AG04450 (cell line): ENCODE results near the gene SFMBT2. TPM values are rescaled to one million over a fixed set of nuclear protein-coding genes. Genes with fewer than 3 reads are reported as not detected.

Experiments used
- CTCF ChIA-PET: fragments of 300-600, 350-600 bp; formaldehyde crosslinking; extraction: SDS; loops from one replicate; lab custom pipeline; 2022; ENCODE audit warnings: antibody characterized with exemption, inconsistent platforms; lab: Charles Lee
- POLR2A ChIA-PET: fragments of 350-600 bp; formaldehyde crosslinking; extraction: SDS; loops from one replicate; lab custom pipeline; 2021; ENCODE audit warnings: antibody characterized with exemption, inconsistent platforms; lab: Yijun Ruan, JAX
- DNase-seq: peaks from one replicate; pipeline ENCODE4 v3.0.0-alpha.2; 2011; ENCODE audit warnings: low read depth, low spot score
- H3K27ac ChIP-seq: one replicate; pipeline ENCODE4 v1.5.1; 2012; ENCODE audit warnings: low read depth, low read length, control low read depth
- H3K27me3 ChIP-seq: one replicate; pipeline ENCODE4 v1.6.0; 2012; ENCODE audit warnings: low read length; ENCODE audit not compliant: control insufficient read depth, insufficient read depth
- H3K4me3 ChIP-seq: 2 replicates; pipeline ENCODE4 v1.5.1; 2011; ENCODE audit warnings: mild to moderate bottlenecking, low read depth, low read length, control low read depth
- H3K9me3 ChIP-seq: 2 replicates; pipeline ENCODE4 v1.5.1; 2012; ENCODE audit warnings: low read length; ENCODE audit not compliant: control insufficient read depth, insufficient read depth
- CTCF ChIP-seq: IDR thresholded peaks from 2 replicates; pipeline ENCODE4 v1.5.1; 2011; ENCODE audit warnings: low read depth, low read length, control low read depth, inconsistent platforms
- polyA plus RNA-seq: library from polyadenylated mRNA; depleted of rRNA; stranded (reverse); fragments of >200 nt; gene quantifications from 2 replicates; pipeline ENCODE4 v1.2.3, GENCODE V29; 2011

SFMBT2 gene
- polyA plus RNA-seq, 1 experiment, result 1.4 TPM

GRCh38 chr10:7277432-7277831, 133.4 kb downstream of the SFMBT2 start:
- no peak for DNase-seq
- no peaks in the 10 kb centered on the region for H3K27me3 ChIP-seq
- H3K9me3 ChIP-seq, result no peaks in the 10 kb centered on the region; the same call in 1 of the 2 replicates
- POLR2A ChIA-PET, result no interaction called here
- no peak overlapping the region for H3K27ac ChIP-seq
- no peak for TF ChIP-seq CTCF
- CTCF ChIA-PET, result no interaction called here
- no peak overlapping the region for H3K4me3 ChIP-seq

GRCh38 chr10:7275761-7276440, 134.9 kb downstream of the SFMBT2 start:
- ChIA-PET POLR2A (no interaction called here), CTCF (no interaction called here)
- Histone ChIP-seq H3K27ac (no peak overlapping the region), H3K9me3 (no peaks in the 10 kb centered on the region; the same call in 1 of the 2 replicates), H3K27me3 (no peaks in the 10 kb centered on the region), H3K4me3 (no peak overlapping the region)
- no peak for TF ChIP-seq CTCF
- DNase-seq, result no peak

GRCh38 chr10:7274293-7274692, 136.5 kb downstream of the SFMBT2 start:
- ChIA-PET CTCF (interaction anchor here (0.6 kb wide), 1 partner anchor 863 kb away, joined by 5 read pairs; no protein-coding TSS in a partner anchor), POLR2A (no interaction called here)
- Histone ChIP-seq H3K27ac (no peak overlapping the region), H3K27me3 (no peaks in the 10 kb centered on the region), H3K9me3 (no peaks in the 10 kb centered on the region; the same call in 1 of the 2 replicates), H3K4me3 (no peak overlapping the region)
- DNase-seq, result no peak
- TF ChIP-seq CTCF, result no peak

- Histone ChIP-seq H3K4me3 (no peak overlapping the region), H3K9me3 (no peaks in the 10 kb centered on the region; the same call in 1 of the 2 replicates), H3K27ac (no peak overlapping the region), H3K27me3 (no peaks in the 10 kb centered on the region)
- no peak for TF ChIP-seq CTCF
- POLR2A ChIA-PET, result no interaction called here
- no peak for DNase-seq
- CTCF ChIA-PET, result interaction anchor here (0.6 kb wide), 1 partner anchor 610 kb away, joined by 4 read pairs; no protein-coding TSS in a partner anchor
Observed at GRCh38 chr10:7272008-7272407, 138.8 kb downstream of the SFMBT2 start.

GRCh38 chr10:7269988-7270387, 140.8 kb downstream of the SFMBT2 start:
- DNase-seq, result no peak
- no peak for TF ChIP-seq CTCF
- no peaks in the 10 kb centered on the region for H3K27me3 ChIP-seq
- ChIA-PET CTCF (no interaction called here), POLR2A (no interaction called here)
- H3K4me3 ChIP-seq, result no peak overlapping the region
- H3K9me3 ChIP-seq, result no peaks in the 10 kb centered on the region; the same call in 1 of the 2 replicates
- H3K27ac ChIP-seq, result no peak overlapping the region
